Hematopoietic multipotent progenitor cell treated with erythropoietin and hydrocortisone succinate and interleukin-3 and kit ligand, for 4 days (in vitro differentiated cells): ENCODE data around the gene PROSER2.
"Not testable (repeated sequence)": the region's sequence is repeated elsewhere in the genome, so short reads cannot be mapped to it uniquely, and the experiment has no call there.

ENCODE experiments used
- DNase-seq: peaks from one replicate; pipeline ENCODE4 v3.0.0-alpha.2; 2015

The PROSER2 gene

GRCh38 chr10:11887381-11888227 lies 64.4 kb downstream of the PROSER2 start:
- no peak for DNase-seq

- DNase-seq = not testable (repeated sequence)
Measured at GRCh38 chr10:11889263-11889662, 66.1 kb downstream of the PROSER2 start.

- no peak for DNase-seq
Measured at GRCh38 chr10:11891776-11892486, 68.8 kb downstream of the PROSER2 start.

- DNase-seq = no peak
Measured at GRCh38 chr10:11893749-11894278, 70.7 kb downstream of the PROSER2 start.

GRCh38 chr10:11894381-11895107 lies 71.4 kb downstream of the PROSER2 start:
- no peak for DNase-seq

GRCh38 chr10:11895108-11895466 lies 71.9 kb downstream of the PROSER2 start:
- DNase-seq = no peak

GRCh38 chr10:11895598-11895997 lies 72.4 kb downstream of the PROSER2 start:
- no peak for DNase-seq

GRCh38 chr10:11896549-11897200 lies 73.5 kb downstream of the PROSER2 start:
- DNase-seq = peak; percentile 73

- no peak for DNase-seq
Measured at GRCh38 chr10:11898033-11898371, 74.8 kb downstream of the PROSER2 start.

- DNase-seq = peak; percentile 91
Measured at GRCh38 chr10:11898372-11899066, 75.4 kb downstream of the PROSER2 start.

- no peak for DNase-seq
Measured at GRCh38 chr10:11899067-11899876, 76.1 kb downstream of the PROSER2 start.

- DNase-seq = no peak
Measured at GRCh38 chr10:11901036-11901301, 77.8 kb downstream of the PROSER2 start.

GRCh38 chr10:11901454-11901832 lies 78.3 kb downstream of the PROSER2 start:
- DNase-seq = no peak

GRCh38 chr10:11901833-11902475 lies 78.8 kb downstream of the PROSER2 start:
- peak; percentile 73 for DNase-seq

- no peak for DNase-seq
Measured at GRCh38 chr10:11902646-11903045, 79.5 kb downstream of the PROSER2 start.

- no peak for DNase-seq
Measured at GRCh38 chr10:11906714-11907113, 83.6 kb downstream of the PROSER2 start.

- DNase-seq = no peak
Measured at GRCh38 chr10:11907914-11908313, 84.8 kb downstream of the PROSER2 start.

- no peak for DNase-seq
Measured at GRCh38 chr10:11908536-11908935, 85.4 kb downstream of the PROSER2 start.

GRCh38 chr10:11908991-11909390 lies 85.8 kb downstream of the PROSER2 start:
- DNase-seq = no peak

GRCh38 chr10:11909618-11910017 lies 86.5 kb downstream of the PROSER2 start:
- DNase-seq = no peak

GRCh38 chr10:11910102-11910501 lies 86.9 kb downstream of the PROSER2 start:
- DNase-seq = no peak
